ENCODE measurements around the gene OR4A15. TPM values are rescaled to one million over a fixed set of nuclear protein-coding genes. Genes with fewer than 3 reads are reported as not detected.

OR4A15 gene
- not detected in 2 replicates for total RNA-seq
- polyA plus RNA-seq, result not detected in 2 replicates

GRCh38 chr11:55367674-55368073 is at the start of gene OR4A15:
Gene OR4A15, plus strand, starts transcription at chr11:55367974. Its CDS starts 0 bp downstream, at chr11:55367974.
- no peaks in the 10 kb centered on the region for H3K9me2 ChIP-seq (replicated peaks; ENCODE audit: insufficient read depth)
- no peak within 1 kb of the TSS for H2AFZ ChIP-seq
- 58% methylated on average over 4 of the region's 4 CpGs for WGBS (ENCODE audit: low lambda C conversion rate, missing lambda C conversion rate)
- H3K4me1 ChIP-seq (ENCODE audit: insufficient read depth), result no peaks in the 10 kb centered on the region
- H3K9me3 ChIP-seq (ENCODE audit: low read depth), result no peaks in the 10 kb centered on the region
- no peak for TF ChIP-seq CTCF (IDR thresholded peaks at IDR 0.05; ENCODE audit: poor library complexity)
- no peak for TF ChIP-seq EZH2 (IDR thresholded peaks at IDR 0.05; ENCODE audit: borderline replicate concordance)
- no peak for DNase-seq (ENCODE audit: low spot score)
- no peaks in the 10 kb centered on the region for H3K79me2 ChIP-seq
- H3K36me3 ChIP-seq (replicated peaks; ENCODE audit: insufficient read depth, low read depth), result no peaks in the 10 kb centered on the region
- H3K4me3 ChIP-seq, result no peak within 1 kb of the TSS
- no peaks in the 10 kb centered on the region for H4K20me1 ChIP-seq (ENCODE audit: insufficient read depth, poor library complexity, severe bottlenecking)
- no peak within 1 kb of the TSS for H3K27ac ChIP-seq
- H3K27me3 ChIP-seq, result no peaks in the 10 kb centered on the region
- no peak within 1 kb of the TSS for H3K4me2 ChIP-seq

GRCh38 chr11:55324500-55324899 is 43.3 kb upstream of the OR4A15 start:
- H2AFZ ChIP-seq, result no peak overlapping the region
- WGBS (ENCODE audit: low lambda C conversion rate, missing lambda C conversion rate), result 68% methylated on average over 1 of the region's 1 CpG
- H4K20me1 ChIP-seq (ENCODE audit: insufficient read depth, poor library complexity, severe bottlenecking), result no peaks in the 10 kb centered on the region
- no peak overlapping the region for H3K27ac ChIP-seq
- no peak for DNase-seq (ENCODE audit: low spot score)
- H3K9me2 ChIP-seq (replicated peaks; ENCODE audit: insufficient read depth), result no peaks in the 10 kb centered on the region
- peaks cover 6% of the 10 kb centered on the region for H3K9me3 ChIP-seq (ENCODE audit: low read depth)
- no peaks in the 10 kb centered on the region for H3K79me2 ChIP-seq
- no peaks in the 10 kb centered on the region for H3K27me3 ChIP-seq
- H3K4me1 ChIP-seq (ENCODE audit: insufficient read depth), result no peaks in the 10 kb centered on the region
- no peaks in the 10 kb centered on the region for H3K36me3 ChIP-seq (replicated peaks; ENCODE audit: insufficient read depth, low read depth)
- no peak for TF ChIP-seq EZH2 (IDR thresholded peaks at IDR 0.05; ENCODE audit: borderline replicate concordance)
- TF ChIP-seq EZH2phosphoT487 (IDR thresholded peaks at IDR 0.05; ENCODE audit: low read depth, severe bottlenecking, unreplicated experiment), result no peak
- no peak for TF ChIP-seq CTCF (IDR thresholded peaks at IDR 0.05; ENCODE audit: poor library complexity)
- H3K4me2 ChIP-seq, result no peak overlapping the region
- no peak overlapping the region for H3K4me3 ChIP-seq

- no peaks in the 10 kb centered on the region for H3K9me3 ChIP-seq (ENCODE audit: low read depth)
- H3K4me3 ChIP-seq, result no peak within 1 kb of the TSS
- H2AFZ ChIP-seq, result no peak within 1 kb of the TSS
- DNase-seq (ENCODE audit: low spot score), result no peak
- no peak within 1 kb of the TSS for H3K27ac ChIP-seq
- no peak within 1 kb of the TSS for H3K4me2 ChIP-seq
- no peaks in the 10 kb centered on the region for H3K36me3 ChIP-seq (replicated peaks; ENCODE audit: insufficient read depth, low read depth)
- H4K20me1 ChIP-seq (ENCODE audit: insufficient read depth, poor library complexity, severe bottlenecking), result no peaks in the 10 kb centered on the region
- H3K79me2 ChIP-seq, result no peaks in the 10 kb centered on the region
- no peaks in the 10 kb centered on the region for H3K4me1 ChIP-seq (ENCODE audit: insufficient read depth)
- WGBS (ENCODE audit: low lambda C conversion rate, missing lambda C conversion rate), result 76% methylated on average over 3 of the region's 3 CpGs
- no peaks in the 10 kb centered on the region for H3K9me2 ChIP-seq (replicated peaks; ENCODE audit: insufficient read depth)
- H3K27me3 ChIP-seq, result no peaks in the 10 kb centered on the region
- TF ChIP-seq EZH2phosphoT487 (IDR thresholded peaks at IDR 0.05; ENCODE audit: low read depth, severe bottlenecking, unreplicated experiment) (no peak), EZH2 (IDR thresholded peaks at IDR 0.05; ENCODE audit: borderline replicate concordance) (no peak), CTCF (IDR thresholded peaks at IDR 0.05; ENCODE audit: poor library complexity) (no peak)
Measured at GRCh38 chr11:55342901-55343300, 24.9 kb upstream of the OR4A15 start, which contains the start of gene OR4A16. Gene OR4A16, plus strand, starts transcription at chr11:55343201. Its CDS starts 0 bp downstream, at chr11:55343201.

GRCh38 chr11:55345306-55345705 is 22.5 kb upstream of the OR4A15 start:
- no peaks in the 10 kb centered on the region for H3K36me3 ChIP-seq (replicated peaks; ENCODE audit: insufficient read depth, low read depth)
- 93% methylated on average over 1 of the region's 1 CpG for WGBS (ENCODE audit: low lambda C conversion rate, missing lambda C conversion rate)
- no peak overlapping the region for H2AFZ ChIP-seq
- H3K4me2 ChIP-seq, result no peak overlapping the region
- DNase-seq (ENCODE audit: low spot score), result no peak
- no peak overlapping the region for H3K27ac ChIP-seq
- H3K4me1 ChIP-seq (ENCODE audit: insufficient read depth), result no peaks in the 10 kb centered on the region
- H3K9me2 ChIP-seq (replicated peaks; ENCODE audit: insufficient read depth), result no peaks in the 10 kb centered on the region
- H3K79me2 ChIP-seq, result no peaks in the 10 kb centered on the region
- TF ChIP-seq EZH2 (IDR thresholded peaks at IDR 0.05; ENCODE audit: borderline replicate concordance) (no peak), CTCF (IDR thresholded peaks at IDR 0.05; ENCODE audit: poor library complexity) (no peak), EZH2phosphoT487 (IDR thresholded peaks at IDR 0.05; ENCODE audit: low read depth, severe bottlenecking, unreplicated experiment) (no peak)
- no peaks in the 10 kb centered on the region for H3K9me3 ChIP-seq (ENCODE audit: low read depth)
- H4K20me1 ChIP-seq (ENCODE audit: insufficient read depth, poor library complexity, severe bottlenecking), result no peaks in the 10 kb centered on the region
- no peak overlapping the region for H3K4me3 ChIP-seq
- H3K27me3 ChIP-seq, result no peaks in the 10 kb centered on the region
